Smooth muscle cell (in vitro differentiated cells): ENCODE results near the gene RCCD1. TPM values are rescaled to one million over a fixed set of nuclear protein-coding genes. Genes with fewer than 3 reads are reported as not detected.

ENCODE experiments used
- DNase-seq: peaks from one replicate; lab custom pipeline; 2025; ENCODE audit not compliant: unreplicated experiment; lab: John Stamatoyannopoulos, UW
- H2AFZ ChIP-seq: fragments of 200-600 bp; sonication (generic); 2 replicates; pipeline ENCODE4 v1.6.0; 2016; ENCODE audit warnings: antibody characterized with exemption, low read depth, mild to moderate bottlenecking
- H3F3A ChIP-seq: fragments of 200-600 bp; sonication (generic); 2 replicates; pipeline ENCODE4 v1.6.0; 2017; ENCODE audit warnings: antibody characterized with exemption, low read depth
- H3K27ac ChIP-seq: fragments of 200-600 bp; sonication (generic); 2 replicates; pipeline ENCODE4 v1.5.1; 2016; ENCODE audit warnings: low read depth, mild to moderate bottlenecking
- H3K27me3 ChIP-seq: fragments of 200-600 bp; sonication (generic); 2 replicates; pipeline ENCODE4 v1.6.1; 2016; ENCODE audit warnings: low read depth, mild to moderate bottlenecking
- H3K36me3 ChIP-seq: fragments of 200-600 bp; sonication (generic); 2 replicates; pipeline ENCODE4 v1.5.1; 2016; ENCODE audit warnings: low read depth
- H3K4me1 ChIP-seq: fragments of 200-600 bp; sonication (generic); 2 replicates; pipeline ENCODE4 v1.5.1; 2016; ENCODE audit warnings: low read depth
- H3K4me2 ChIP-seq: fragments of 200-600 bp; sonication (generic); 2 replicates; pipeline ENCODE4 v1.6.0; 2016; ENCODE audit warnings: mild to moderate bottlenecking
- H3K4me3 ChIP-seq: fragments of 200-600 bp; sonication (generic); 2 replicates; pipeline ENCODE4 v1.5.1; 2016; ENCODE audit warnings: mild to moderate bottlenecking
- H3K79me2 ChIP-seq: fragments of 200-600 bp; sonication (generic); 2 replicates; pipeline ENCODE4 v1.6.0; 2016; ENCODE audit warnings: low read depth, mild to moderate bottlenecking
- H3K9ac ChIP-seq: fragments of 200-600 bp; sonication (generic); 2 replicates; pipeline ENCODE4 v1.6.0; 2016; ENCODE audit warnings: low read depth
- H3K9me3 ChIP-seq: fragments of 200-600 bp; sonication (generic); replicated peaks from 2 replicates; pipeline ENCODE4 v1.5.1; 2016; ENCODE audit warnings: low read depth
- H4K20me1 ChIP-seq: fragments of 200-600 bp; sonication (generic); 2 replicates; pipeline ENCODE4 v1.6.0; 2016; ENCODE audit warnings: low read depth
- CTCF ChIP-seq: fragments of 200-600 bp; sonication (generic); IDR thresholded peaks from 2 replicates; pipeline ENCODE4 v1.5.1; 2017; ENCODE audit warnings: borderline replicate concordance, mild to moderate bottlenecking, antibody characterized with exemption; ENCODE audit not compliant: insufficient read depth, poor library complexity, severe bottlenecking
- WGBS: methylation state at CpG from one replicate; pipeline ENCODE4 v1.1.7; 2016; ENCODE audit warnings: low lambda C conversion rate; 5-methylcytosine and 5-hydroxymethylcytosine counted together
- polyA plus RNA-seq: library from polyadenylated mRNA; unstranded; fragments of >200 nt; fragmentation: Nextera tagmentation; extraction: Ambion mirVana; gene quantifications from 2 replicates; pipeline ENCODE4 v1.2.1, GENCODE V29; 2016
- total RNA-seq: library from RNA; depleted of rRNA; stranded (reverse); fragments of >200 nt; gene quantifications from 2 replicates; pipeline ENCODE4 v1.2.3, GENCODE V29; 2014

The RCCD1 gene
- total and polyA plus RNA-seq, 2 experiments from 2014 or later = 4.4 to 9.2 TPM

- Histone ChIP-seq H3K4me2 (no peak overlapping the region), H3K79me2 (no peaks in the 10 kb centered on the region), H4K20me1 (no peaks in the 10 kb centered on the region), H3K4me3 (no peak overlapping the region), H3K4me1 (no peaks in the 10 kb centered on the region), H3K9ac (no peak overlapping the region), H3K9me3 (no peaks in the 10 kb centered on the region), H2AFZ (no peak overlapping the region), H3K27ac (no peak overlapping the region), H3K27me3 (no peaks in the 10 kb centered on the region), H3F3A (no peaks in the 10 kb centered on the region), H3K36me3 (no peaks in the 10 kb centered on the region)
- TF ChIP-seq CTCF = no peak
- DNase-seq = no peak
- 93% methylated on average over 1 of the region's 1 CpG for WGBS
Measured at GRCh38 chr15:90968434-90968833, 13.8 kb downstream of the RCCD1 start.

- no peaks in the 10 kb centered on the region for H4K20me1 ChIP-seq
- DNase-seq = no peak
- H3K27me3 ChIP-seq = no peaks in the 10 kb centered on the region
- H3K9ac ChIP-seq = no peak overlapping the region
- no peak overlapping the region for H3K27ac ChIP-seq
- WGBS = 96% methylated on average over 7 of the region's 7 CpGs
- no peaks in the 10 kb centered on the region for H3K79me2 ChIP-seq
- H3K36me3 ChIP-seq = no peaks in the 10 kb centered on the region
- TF ChIP-seq CTCF = no peak
- H2AFZ ChIP-seq = no peak overlapping the region
- no peaks in the 10 kb centered on the region for H3K9me3 ChIP-seq
- no peaks in the 10 kb centered on the region for H3F3A ChIP-seq
- H3K4me3 ChIP-seq = no peak overlapping the region
- no peak overlapping the region for H3K4me2 ChIP-seq
- no peaks in the 10 kb centered on the region for H3K4me1 ChIP-seq
Measured at GRCh38 chr15:90970274-90970673, 15.6 kb downstream of the RCCD1 start.

- Histone ChIP-seq H3K79me2 (no peaks in the 10 kb centered on the region), H3K27ac (no peak overlapping the region), H3K4me2 (no peak overlapping the region), H3K27me3 (no peaks in the 10 kb centered on the region), H3F3A (no peaks in the 10 kb centered on the region), H3K4me3 (no peak overlapping the region), H2AFZ (no peak overlapping the region), H3K9ac (no peak overlapping the region), H3K4me1 (no peaks in the 10 kb centered on the region), H3K9me3 (no peaks in the 10 kb centered on the region), H3K36me3 (no peaks in the 10 kb centered on the region), H4K20me1 (no peaks in the 10 kb centered on the region)
- WGBS = 100% methylated on average over 5 of the region's 5 CpGs
- no peak for DNase-seq
- no peak for TF ChIP-seq CTCF
Measured at GRCh38 chr15:90972133-90972532, 17.4 kb downstream of the RCCD1 start.

- TF ChIP-seq CTCF = no peak
- H2AFZ ChIP-seq = no peak overlapping the region
- 92% methylated on average over 21 of the region's 21 CpGs for WGBS
- no peaks in the 10 kb centered on the region for H3K27me3 ChIP-seq
- DNase-seq = no peak
- H3K4me2 ChIP-seq = no peak overlapping the region
- H3K9me3 ChIP-seq = no peaks in the 10 kb centered on the region
- no peak overlapping the region for H3K4me3 ChIP-seq
- H3K36me3 ChIP-seq = no peaks in the 10 kb centered on the region
- no peaks in the 10 kb centered on the region for H3F3A ChIP-seq
- no peak overlapping the region for H3K9ac ChIP-seq
- no peak overlapping the region for H3K27ac ChIP-seq
- H3K4me1 ChIP-seq = no peaks in the 10 kb centered on the region
- H4K20me1 ChIP-seq = no peaks in the 10 kb centered on the region
- H3K79me2 ChIP-seq = no peaks in the 10 kb centered on the region
Measured at GRCh38 chr15:90974216-90974615, 19.5 kb downstream of the RCCD1 start.
